Activated CD4-positive, alpha-beta T cell treated with anti-CD3 and anti-CD28 coated beads for 1 hour (primary cell): Measurements from ENCODE around the gene EPB41L2.
A peak's percentile ranks its signal among the peaks of the same experiment; 100 is the strongest.

Experiments used
- DNase-seq: peaks from one replicate; pipeline ENCODE4 v3.0.0-alpha.2; 2020

The EPB41L2 gene

DNA sequence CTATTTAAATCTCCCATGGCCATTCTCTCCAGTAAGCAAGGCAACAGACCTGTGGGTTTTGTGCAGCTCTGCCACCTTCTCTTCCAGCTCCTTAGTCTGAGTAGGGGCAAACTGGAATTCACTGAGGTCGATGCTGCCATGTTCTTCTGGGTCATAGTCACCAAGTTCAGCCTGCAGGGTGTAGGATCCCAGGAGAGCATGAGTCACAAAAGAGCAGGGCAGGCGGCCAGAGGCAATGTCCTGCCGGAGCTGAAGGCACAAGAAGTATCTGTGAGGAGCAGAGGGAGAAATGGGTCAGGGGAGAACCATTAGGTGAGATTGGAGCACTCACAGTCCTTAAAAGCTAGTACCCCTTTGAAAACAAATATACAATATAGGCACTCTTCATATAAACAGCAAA, 162.1 kb downstream of the EPB41L2 start:
- DNase-seq: no peak

DNA sequence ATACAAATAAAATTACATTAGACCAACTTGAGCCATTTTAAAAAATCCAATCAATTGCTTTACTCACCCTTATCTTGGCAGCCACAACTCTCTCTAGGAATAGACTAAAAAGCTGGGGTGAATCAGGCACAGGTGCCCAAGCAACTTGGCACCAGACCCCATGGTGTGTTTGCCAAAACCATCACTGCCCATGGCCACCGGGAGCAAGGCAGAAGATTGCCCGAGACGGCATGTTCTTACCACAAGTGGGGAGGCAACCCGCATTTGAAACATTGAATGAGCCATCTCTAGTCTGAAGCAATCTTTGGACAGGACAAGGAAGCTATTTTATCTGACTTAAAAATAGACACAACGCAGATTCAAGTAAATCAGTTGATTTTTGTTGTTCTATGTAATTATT, 166.8 kb downstream of the EPB41L2 start:
- no peak for DNase-seq

DNA sequence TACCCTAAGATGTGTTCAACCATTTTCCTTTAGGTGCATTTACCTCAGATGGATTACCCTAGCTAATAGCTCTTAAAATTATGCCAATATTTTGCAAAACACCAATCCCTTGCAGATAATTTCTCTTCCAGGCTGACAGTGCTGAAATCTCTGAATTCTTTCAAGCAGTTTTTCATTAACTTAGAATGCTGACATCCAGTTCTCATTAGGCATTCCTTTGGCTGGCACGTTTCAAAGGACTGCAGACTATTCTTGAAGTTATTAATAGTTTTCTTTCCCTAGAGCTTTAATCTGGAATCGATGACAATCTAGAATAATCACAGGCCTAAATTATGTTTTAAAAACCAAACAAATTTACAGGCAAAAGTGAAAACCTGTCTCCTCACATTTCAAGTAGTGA, 167.5 kb downstream of the EPB41L2 start:
- no peak for DNase-seq

DNA sequence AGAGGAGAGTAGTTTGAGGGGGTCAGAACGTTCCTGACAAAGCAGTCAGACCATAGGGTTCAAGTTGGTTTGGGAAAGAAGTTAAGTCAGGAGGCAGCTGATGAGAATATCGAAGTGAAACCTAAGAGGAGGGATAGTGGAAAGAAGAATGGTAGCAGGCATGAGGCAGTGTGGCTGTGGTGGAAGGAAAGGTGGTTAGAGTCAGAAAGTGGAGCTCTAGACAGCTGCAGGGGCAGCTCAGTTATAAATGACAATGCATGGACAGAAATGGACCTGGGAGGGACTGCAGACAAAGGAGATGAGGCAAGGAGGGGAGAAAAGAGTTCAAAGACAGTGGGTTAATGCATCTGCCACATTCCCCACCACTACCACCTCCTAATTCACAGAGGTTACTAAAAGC, 169.3 kb downstream of the EPB41L2 start:
- DNase-seq: no peak

DNA sequence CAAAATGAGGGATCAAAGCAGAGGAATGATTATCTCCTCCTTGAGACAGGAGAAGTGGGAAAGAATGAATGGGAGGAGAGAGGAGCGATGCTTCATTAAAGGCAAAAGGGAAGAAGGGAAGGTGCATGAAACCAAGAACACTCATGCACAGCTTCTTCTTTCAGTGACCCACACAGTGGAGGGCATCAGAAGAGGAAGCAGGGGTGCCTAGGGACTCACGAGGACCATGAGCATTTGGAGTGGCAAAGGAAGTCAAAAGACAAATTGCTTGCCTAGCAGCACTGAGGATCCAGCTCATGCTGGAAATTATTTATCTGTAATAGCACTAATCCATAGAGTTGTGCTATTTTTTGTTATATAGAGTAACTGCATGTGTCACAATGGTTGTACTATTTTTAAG, 169.8 kb downstream of the EPB41L2 start:
- DNase-seq: no peak

DNA sequence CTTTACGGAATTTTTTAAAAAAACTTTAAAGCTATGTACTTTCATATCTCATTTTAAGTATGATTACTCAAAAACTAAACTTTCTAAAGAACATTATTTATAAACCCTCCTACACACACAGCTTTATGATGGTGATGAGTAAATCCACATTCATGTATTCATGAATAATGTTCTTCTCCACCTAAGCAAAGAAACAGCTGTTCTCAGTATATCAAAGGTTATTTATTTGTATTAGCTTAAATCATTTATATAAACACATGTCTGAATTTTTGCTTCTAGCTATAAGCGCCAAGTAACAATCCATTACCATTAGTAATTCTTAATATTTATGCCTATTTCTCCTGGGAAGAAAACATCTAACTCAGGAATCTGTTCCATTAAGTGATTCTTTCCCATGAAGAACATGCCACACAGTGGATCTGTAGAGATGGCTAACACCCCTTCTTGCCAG, 172.5 kb downstream of the EPB41L2 start:
- no peak for DNase-seq

DNA sequence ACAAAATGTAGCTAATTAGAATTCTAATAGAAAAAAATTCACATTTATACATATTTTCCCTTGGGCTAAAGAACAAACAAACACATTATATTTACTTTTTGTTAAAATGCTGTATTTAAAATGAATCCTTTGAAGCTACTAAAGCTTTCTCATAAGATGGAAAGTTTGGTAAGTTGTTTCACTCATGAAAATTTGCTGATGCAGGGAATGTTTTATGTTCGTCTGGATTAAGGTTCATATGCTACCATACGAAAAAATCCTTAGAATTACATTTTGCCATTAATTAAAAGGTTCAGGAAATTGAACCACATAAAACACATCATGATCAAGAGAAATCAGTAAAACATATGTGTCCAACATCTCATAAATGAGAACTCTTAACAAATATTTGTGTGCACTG, 173.6 kb downstream of the EPB41L2 start:
- no peak for DNase-seq

DNA sequence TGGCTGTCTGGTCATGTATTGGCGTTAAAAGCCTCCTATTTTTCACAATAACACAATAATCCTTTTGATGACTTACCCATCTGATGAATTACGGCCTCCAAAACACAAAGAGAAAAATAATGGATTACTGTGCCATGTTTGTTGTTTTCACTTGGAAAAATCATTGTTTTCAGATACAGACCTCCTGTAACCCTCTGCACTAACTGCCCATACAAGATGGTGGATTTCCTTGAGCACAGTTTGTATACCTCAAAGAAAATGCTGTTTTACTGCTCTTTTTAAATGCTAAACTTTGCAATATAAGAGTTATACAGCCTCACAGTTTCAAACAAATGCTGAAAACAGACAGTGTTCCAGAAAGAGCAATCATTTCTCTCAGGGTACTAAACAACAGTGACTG, 174.8 kb downstream of the EPB41L2 start:
- no peak for DNase-seq

DNA sequence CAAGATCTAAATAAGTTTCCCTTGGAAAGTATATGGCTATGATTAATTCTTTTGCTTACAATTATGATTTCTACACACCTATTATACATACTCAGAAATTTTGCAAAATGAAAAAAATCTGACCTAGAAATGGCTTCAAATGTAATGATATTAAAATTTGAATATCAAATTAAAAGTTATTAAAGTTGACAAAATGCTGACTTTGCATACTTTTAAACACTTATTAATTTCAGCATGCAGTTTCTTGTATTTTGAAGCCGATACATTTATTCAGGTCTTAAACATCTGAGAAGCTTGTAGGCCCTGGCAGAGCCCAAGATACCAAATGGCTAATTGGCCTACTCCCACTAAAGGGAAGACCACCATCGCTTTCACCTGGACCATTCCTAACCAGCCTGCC, 176.1 kb downstream of the EPB41L2 start:
- DNase-seq: no peak

DNA sequence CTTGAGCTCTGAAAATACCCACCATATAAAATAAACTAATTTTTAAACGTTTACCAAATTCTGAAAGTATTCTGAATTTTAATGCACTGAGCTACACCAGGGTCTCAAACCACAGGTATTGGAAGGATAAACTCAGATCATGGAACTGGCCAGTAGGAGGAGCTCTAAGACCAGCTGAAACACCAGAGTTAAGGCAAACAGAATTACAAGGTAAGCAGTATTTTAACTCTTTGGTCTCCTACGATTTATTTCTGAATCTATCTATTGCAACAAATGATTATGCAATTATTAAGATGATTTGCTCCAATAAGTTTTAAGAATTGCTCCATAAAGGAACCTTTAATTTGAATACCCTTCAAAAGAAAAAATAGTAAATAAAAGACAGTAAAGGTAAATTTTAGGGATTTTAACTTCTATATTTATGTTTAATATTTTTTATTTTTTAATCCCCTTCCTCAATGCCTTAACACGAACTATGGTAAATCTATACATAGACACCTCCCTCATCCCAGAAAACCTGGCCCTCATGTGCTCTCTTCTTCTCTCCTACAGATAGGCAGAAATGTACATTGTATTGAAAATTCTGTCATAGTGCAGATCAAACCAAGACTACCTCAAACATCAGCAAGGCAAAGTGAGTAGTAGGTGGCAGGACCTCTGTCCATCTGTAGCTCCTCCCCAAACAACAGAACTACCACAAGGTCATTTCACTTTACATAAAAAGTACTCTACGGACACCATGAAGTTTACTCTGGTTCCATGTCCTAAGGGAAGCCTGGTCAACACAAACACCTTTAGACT, 177.5 kb downstream of the EPB41L2 start:
- DNase-seq: peak; percentile 46

DNA sequence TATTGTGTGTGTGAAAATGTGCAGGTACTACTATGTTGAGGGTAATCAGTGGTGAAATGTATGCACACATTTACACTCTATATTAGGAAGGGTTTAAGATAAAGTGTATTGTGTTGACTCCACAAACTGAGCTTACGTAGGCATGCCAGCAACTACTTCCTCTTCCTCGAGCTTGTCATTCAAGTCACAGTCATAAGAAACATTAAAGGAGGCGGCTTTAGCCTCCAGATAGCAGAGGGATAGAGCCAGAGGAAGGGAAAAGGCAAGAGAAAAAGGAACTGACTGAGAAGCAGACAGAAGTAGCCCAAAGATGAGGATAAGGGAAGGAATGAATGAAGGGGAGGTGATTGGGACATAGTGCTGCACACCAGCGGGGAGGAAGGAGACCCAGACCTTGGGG, 180.7 kb downstream of the EPB41L2 start:
- no peak for DNase-seq

DNA sequence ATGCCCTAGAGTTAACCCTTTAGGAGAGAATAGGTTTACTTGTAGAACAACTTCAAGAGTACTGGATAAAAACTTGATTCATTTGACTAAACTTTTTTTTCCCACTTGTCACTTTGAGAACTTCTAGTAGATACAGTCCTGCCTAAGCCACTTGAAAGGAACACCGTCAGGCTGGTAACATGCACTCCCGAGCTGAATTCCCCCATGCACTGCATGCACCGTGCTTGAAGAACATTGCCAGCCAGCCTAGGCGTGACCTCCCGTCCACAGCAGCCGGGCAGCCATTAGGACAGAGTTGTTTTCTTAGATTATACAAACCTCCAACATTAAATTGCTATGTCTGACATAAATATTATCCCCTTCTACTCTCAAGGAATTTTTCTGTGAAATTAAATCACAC, 183.2 kb downstream of the EPB41L2 start:
- DNase-seq: no peak

DNA sequence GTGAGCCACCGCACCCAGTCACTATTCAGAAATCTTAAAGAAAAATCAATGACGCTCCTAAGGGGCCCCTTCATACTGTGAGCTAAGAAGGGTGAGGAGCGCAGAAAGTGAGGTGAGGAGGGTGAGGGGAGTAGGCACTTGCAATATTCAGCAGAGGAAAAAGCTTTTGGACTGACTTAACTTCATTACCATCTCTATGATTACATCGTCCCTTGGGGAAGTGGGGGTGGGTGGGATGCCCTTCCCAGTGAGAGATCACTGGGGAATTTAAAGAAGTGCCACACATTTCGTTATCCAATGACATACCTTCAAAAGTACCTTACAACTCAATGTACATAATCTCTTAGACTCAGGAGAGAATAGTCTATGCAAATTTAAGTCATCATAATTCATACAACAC, 189.3 kb downstream of the EPB41L2 start:
- no peak for DNase-seq

DNA sequence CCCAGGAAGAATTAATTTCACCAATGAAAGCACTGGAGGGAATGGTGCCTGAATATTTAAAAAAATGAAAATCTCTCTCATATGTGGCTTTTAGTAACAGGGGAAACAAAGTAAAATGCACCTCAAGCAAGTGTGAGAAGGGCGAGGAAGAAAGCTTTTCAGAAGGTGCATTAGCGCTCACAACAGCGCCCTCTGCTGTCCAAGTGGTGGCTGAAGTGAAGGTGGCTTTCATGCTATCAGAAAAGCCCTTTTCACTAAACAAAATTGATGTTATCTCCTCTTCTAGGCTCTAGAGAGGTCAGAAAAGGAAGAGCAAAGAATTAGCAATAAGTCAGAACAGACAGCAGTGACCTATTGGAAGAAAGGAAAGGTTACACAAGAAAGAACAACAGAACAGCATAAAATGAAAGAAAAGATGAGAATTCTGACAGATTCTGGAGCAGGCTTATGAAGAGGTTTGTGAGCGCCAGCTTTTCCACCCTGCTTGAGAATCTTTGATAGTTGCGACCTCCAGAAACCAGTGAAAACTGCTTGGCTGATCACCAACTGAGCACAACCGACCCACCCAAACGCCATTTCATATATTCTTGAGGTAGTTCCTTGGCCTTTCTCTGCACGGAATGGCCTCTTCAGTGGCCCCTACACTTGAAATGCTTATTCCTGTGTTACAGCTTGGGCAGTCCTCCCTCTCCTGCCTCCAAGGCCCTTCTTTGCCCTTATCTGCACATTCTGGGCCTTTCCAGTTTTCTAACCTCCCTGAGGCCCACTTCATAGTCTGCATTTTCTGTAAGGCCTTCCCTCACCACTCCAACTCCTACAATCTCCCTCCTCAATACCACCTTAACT, 190.6 kb downstream of the EPB41L2 start:
- peak; percentile 54 for DNase-seq

DNA sequence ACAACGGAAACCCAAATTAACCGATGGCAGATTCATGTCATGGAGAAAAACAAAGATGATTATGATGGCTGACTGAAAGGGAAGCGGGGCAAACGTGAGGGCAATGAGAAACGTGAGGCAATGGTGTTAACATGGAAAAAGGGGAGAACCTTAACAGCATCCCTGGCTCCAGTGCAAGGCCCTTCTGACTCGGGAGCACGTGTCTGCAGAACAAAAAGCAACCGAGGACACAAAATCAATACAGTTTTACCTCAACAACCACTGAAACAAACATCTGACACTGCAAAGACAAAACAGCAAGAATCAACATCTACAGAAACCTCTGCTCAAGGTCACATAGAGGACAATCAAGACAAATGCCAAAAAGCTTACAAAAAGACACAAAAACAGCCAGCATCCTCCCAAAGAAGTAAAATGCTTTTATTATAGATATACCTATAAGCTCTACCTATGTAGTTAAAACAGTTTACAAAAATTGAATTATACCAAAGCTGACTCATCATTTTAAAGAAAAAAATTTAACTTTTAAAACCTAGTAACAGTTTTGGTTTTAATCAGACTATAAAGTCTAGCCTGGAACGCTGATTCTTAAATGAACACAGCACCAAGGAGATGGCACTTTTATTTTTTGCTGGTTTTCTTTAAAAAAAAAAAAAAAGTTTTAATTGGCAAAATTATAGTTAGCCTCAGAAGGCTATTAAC, 192.7 kb downstream of the EPB41L2 start:
- no peak for DNase-seq

DNA sequence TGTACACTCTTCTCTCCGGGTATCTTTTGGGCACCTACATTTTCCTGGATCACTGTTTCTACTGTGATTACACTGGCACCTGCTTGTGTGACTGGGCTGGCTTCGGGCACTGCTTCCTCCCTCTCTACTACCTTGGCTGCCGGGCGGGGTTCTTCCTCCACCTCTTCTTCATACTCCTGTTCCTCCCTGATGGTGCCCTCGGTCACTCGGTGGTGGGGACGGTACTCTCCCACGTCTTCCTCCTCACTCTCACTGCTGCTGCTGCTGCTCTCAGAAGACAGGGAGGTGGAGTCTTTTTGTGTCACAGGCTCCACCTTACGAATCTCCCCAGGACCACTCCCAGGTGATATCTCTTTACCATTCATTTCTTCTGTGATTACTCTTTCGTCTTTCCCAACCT, 193.4 kb downstream of the EPB41L2 start:
- DNase-seq: no peak

DNA sequence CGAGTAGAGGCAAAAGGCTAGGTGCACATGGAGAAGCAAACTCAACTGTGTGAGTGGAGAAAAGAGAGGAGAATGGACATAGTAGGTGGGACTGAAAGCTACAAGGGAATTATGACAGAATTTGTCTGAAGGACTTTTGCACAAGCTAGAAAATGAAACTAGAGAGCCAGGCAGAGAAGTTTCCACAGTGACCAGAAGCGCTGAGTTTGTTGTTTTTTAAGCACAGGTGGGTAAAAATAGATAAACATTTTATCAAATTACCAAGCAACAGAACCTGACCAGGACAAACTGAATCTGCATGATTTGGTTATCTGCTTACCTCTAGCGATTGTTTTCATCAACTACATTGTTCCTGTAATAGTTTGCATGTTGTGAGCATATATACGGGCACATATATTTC, 197.3 kb downstream of the EPB41L2 start:
- DNase-seq: no peak

DNA sequence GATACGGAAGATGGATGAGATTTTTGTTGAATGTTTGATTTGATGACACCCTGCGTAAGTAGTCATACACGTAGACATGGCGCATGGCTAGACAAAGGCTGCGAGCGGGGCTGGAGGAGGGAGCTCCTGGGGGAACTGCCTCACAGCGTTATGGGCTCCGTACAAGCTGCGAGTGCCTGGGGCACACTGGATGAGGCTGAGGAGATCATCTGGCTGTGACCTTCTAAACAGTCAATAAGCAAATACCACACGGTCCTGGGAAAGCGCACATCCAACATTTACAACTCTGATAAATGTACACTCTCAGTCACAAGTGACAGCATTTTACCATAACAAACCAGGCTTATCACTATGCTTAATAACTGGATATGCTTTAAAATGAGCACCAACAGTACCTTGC, 198.7 kb downstream of the EPB41L2 start:
- DNase-seq: no peak

DNA sequence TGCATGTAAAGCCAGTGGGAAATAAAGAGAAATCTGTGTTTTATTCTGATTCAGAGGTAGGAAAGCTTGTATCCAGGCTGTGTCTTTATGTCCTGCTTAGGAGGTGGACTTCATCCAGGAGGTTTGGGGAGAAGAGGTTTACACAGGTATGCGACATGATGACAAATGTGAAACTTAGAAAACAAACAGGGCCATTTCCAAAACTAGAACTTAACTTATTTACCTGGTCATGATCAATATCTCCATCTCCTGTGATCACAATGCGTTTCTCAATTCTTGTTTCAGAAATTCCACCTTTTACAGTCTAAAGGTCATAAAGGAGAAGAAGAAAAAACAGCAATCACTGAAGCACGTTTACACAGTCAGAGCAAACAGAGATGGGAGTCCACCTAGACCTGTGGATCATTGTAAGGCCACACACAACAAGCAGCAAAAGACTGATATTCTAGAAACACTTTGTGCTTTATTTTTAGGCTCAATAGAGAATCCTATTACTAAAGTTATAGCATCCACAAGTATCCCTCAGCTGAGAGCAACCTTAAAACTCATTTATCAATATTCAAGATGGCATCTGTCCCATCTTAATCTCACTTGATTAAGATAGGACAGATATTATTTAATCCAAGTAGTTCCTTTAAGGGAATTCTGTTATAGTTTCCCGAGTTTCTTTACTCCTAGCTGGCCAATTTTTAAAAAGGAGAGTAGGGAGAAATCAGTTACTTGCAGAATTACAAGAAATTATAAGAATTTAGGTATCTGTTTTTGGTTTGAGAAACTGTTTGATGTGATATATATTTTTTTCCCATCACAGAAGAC, 199.4 kb downstream of the EPB41L2 start:
- DNase-seq: no peak

DNA sequence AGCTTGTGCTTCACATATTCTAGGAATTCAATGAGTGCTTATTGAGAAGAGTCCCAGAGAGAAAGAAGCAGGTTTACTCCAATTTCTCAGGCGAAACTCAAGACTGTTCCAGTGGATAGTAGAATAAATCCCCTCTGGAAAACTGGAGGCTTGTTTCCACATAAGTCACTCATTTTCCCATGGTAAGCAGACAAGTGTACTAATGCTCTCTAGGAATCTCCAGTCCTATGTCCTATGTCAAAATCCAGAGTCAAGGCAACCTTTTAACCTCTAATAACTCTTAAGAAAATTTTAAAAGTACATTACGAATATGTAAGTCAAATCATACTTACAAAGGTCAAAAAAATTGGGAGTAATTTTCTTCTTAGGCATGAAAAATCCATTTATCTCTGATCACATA, 200.7 kb downstream of the EPB41L2 start:
- no peak for DNase-seq

DNA sequence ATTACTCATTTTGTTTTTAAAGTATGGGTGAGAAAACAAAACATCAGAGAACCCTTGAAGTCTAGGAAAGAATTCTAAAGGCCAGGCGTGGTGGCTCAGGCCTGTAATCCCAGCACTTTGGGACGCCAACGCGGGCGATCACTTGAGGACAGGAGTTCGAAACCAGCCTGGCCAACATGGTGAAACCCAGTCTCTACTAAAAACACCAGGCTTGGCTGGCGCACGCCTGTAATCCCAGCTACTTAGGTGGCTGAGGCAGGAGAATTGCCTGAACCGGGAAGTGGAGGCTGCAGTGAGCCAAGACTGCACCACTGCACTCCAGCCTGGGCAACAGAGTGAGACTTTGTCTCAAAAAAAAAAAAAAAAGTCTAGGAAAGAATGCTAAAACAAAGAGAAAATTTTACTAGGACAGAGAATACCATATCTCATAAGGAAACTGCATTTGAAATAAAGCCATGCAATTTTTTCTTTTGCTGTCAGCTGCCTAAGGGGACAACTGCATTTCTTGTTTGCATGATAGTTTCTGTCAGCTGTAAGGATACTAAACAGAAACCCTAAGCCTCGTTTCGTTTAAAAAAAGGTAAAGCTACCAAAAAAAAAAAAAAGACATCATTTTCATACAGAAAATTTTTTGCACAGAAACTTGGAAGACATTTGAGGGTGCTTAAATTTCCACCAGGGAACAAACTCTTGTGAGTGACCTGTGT, 203.7 kb downstream of the EPB41L2 start:
- DNase-seq: no peak

DNA sequence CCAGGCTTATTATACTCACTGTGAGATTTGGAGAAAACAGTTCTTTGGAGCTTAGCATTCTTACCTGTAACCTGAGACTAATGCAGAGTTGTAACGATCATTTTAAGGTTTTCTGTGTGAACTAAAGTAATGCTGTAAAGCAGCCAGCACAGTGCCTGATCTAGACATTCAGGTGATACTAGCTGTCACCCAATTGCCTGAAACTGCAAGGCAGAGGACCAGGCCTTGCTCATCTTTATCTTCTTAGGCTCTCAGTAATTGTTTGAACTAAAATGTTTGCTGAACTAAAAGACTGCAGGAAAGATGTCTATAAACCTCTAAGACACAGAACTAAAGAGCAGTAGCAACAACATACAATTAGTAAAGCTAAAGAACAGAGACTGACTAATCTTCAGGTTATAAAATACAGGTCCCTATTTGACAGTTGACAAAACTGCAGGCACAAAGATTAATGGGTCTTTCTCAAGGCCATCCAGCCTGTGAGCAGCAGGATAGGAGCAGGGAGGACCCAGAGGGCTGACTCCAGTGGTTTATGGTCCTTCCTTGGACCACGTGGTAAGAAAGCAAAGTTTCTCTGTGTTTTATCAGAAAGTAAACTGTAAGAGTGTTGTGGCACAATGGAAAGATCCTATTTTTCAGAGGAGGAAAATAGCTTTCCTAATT, 204.4 kb downstream of the EPB41L2 start:
- DNase-seq: no peak
